Activated gamma-delta T cell treated with Interleukin-2 at 50 U/mL for 16 hours (primary cell): ENCODE data around the gene DCAF6.
A peak's percentile ranks its signal among the peaks of the same experiment; 100 is the strongest.
"Not testable (repeated sequence)": the region's sequence is repeated elsewhere in the genome, so short reads cannot be mapped to it uniquely, and the experiment has no call there.

Experiments used
- DNase-seq: peaks from one replicate; pipeline ENCODE4 v3.0.0-alpha.2; 2020

The DCAF6 gene, protein sequence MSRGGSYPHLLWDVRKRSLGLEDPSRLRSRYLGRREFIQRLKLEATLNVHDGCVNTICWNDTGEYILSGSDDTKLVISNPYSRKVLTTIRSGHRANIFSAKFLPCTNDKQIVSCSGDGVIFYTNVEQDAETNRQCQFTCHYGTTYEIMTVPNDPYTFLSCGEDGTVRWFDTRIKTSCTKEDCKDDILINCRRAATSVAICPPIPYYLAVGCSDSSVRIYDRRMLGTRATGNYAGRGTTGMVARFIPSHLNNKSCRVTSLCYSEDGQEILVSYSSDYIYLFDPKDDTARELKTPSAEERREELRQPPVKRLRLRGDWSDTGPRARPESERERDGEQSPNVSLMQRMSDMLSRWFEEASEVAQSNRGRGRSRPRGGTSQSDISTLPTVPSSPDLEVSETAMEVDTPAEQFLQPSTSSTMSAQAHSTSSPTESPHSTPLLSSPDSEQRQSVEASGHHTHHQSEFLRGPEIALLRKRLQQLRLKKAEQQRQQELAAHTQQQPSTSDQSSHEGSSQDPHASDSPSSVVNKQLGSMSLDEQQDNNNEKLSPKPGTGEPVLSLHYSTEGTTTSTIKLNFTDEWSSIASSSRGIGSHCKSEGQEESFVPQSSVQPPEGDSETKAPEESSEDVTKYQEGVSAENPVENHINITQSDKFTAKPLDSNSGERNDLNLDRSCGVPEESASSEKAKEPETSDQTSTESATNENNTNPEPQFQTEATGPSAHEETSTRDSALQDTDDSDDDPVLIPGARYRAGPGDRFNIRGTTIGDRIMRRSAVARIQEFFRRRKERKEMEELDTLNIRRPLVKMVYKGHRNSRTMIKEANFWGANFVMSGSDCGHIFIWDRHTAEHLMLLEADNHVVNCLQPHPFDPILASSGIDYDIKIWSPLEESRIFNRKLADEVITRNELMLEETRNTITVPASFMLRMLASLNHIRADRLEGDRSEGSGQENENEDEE

DNA sequence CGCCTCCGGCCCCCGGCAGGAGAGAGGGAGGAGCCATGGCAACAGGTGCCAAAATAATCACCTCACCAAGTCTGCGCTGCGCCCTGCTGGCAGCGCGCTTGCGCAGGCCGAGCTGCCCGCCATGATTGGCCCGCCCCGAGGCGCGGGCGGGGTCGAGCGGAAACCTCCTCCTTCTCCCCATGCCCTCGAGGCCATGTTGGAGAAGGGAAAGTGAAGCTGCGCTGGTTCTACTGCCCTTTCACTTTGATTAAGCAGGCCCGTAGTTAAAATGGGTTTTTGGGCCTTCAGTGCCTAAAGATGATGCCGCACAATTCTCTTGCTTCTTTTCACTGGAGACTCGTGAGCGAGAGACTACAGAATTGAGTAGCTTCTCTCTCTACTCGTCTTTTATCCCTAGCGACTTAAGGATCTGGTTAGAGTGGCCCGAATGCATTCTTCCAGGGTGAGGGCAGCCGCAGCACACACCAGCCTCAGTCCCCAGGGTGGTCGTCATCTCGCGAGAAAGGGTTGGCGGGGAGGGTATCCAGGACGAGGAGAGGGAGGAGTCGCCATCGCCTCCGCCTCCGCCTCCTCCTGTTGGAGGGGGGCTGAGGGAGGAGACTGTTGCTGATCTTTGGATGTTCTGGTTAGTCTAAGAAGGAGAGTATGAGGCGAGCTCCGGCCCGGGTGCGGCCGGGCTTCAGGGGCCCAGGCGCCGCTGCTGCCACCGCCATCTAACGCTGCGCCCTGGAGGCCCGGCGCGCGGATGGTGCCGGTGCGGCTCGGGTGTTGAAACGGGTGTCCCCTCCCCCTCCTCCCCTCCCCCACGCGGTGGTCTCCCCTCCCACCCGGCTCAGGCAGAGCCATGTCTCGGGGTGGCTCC, at the start of gene DCAF6:
Gene DCAF6, plus strand, starts transcription at position 616 of the 862 bp plus-strand sequence. Its CDS starts 229 bp downstream, at position 845.
- peak; percentile 95 for DNase-seq

DNA sequence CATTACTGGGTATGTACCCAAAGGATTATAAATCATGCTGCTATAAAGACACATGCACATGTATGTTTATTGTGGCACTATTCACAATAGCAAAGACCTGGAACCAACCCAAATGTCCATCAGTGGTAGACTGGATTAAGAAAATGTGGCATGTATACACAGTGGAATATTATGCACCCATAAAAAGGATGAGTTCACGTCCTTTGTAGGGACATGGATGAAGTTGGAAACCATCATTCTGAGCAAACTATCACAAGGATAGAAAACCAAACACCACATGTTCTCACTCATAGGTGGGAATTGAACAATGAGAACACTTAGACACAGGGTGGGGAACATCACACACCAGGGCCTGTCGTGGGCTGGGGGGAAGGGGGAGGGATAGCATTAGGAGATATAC, 49.3 kb upstream of the DCAF6 start:
- DNase-seq: not testable (repeated sequence)

DNA sequence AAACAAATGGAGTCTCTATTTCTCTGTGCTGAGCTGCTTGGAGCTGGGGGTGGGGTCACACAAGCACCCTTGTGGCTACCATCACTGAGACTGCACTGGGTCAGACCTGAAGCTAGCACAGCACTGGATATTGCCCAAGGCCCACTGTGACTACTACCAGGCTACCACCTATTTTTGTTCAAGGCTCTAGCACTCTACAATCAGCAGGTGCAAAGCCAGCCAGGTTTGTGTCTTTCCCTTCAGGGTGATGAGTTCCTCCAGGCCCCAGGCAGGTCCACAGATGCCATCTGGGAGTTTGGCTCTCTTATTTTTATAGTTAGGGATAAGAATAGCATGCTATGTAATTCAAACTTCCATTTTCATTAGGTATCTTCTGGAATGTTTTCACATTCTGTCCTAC, 46.1 kb upstream of the DCAF6 start:
- no peak for DNase-seq

DNA sequence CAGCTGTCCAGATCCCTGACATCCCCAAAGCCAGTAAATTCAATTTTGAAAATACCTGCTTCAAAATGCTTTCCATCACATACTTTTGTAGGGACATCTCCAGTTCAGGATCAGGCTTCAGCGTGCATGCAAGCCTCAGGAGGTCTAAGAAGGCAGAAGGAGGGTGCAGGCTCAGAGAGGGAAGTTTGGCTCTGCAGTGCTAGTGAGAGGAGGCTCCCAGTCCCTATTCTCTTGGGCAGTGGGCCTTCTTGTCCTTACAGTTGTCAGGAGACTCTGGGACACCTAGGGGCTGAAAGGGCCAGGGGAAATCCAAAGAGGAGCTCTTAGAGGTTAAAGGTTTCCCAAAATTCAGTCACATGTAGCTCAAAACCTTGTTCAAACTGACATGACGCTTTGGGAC, 42.7 kb upstream of the DCAF6 start:
- no peak for DNase-seq

DNA sequence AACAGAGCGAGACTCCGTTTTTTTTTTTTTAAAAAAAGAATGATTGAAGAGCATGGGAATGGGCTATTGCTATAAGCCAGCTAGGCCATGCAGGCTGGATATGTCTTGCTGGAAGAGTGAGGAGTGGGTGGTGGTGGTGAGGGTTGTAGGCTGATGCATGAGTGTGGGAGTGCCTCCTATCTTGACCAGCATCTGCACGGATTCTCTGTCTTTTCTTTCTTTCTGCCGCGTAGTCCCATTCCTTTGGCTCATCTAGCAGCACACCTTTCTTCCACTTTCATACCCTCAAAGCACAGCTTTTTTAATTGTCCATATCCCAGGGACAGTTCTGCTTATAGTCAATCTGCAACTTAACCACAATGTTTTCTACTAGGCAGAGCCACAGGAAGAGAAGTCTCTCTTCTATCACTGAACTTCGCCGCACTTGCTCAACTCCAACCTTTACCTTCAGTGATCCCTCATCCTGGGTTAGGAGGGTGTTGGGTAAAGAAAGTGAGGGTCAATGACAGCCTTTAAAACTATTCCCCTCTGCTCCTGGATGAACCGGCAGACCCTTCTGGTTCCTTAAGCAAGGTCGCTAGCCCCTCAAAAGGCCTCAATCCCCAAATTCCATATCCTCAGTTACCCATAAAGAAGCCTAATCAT, 37.8 kb upstream of the DCAF6 start:
- DNase-seq: no peak

DNA sequence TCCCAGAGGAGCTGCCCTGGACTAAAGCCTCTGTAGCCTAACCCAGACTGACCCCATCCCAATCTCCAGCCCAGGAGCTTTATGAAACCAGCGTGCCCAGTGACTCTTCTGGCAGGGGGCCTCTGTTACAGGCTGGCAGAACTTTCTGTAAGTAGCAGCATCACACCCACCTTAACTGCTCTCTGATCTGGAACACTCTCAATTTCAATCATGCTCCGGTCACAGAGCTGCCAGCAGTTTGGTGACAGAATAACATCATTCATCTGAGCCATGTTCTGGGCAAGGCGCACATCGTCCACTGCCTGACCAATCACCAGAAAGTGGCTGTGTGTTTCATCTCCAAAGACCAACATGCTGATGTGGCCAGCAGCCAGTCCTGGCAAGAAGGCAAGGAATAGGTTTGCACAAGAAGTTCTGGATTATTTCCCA, 37.2 kb upstream of the DCAF6 start:
- DNase-seq: no peak

DNA sequence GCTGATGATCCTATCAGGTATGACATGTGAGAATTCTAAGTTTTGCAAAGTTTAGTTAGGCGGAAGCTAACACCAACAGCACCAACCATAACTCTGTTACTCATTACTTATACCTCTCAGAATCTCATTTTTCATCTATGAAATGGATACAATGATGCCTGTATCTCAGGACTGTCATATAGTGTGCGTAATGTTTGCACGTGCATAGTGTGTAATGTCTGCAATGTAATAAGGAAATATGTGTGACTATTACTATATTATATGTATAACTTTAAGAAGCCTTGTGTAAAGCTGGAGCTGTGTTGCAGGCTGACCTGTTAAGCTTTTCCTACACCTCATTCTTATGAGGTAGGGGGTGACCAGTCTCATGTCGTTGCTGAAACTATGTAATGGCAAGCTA, 35.6 kb upstream of the DCAF6 start:
- no peak for DNase-seq

DNA sequence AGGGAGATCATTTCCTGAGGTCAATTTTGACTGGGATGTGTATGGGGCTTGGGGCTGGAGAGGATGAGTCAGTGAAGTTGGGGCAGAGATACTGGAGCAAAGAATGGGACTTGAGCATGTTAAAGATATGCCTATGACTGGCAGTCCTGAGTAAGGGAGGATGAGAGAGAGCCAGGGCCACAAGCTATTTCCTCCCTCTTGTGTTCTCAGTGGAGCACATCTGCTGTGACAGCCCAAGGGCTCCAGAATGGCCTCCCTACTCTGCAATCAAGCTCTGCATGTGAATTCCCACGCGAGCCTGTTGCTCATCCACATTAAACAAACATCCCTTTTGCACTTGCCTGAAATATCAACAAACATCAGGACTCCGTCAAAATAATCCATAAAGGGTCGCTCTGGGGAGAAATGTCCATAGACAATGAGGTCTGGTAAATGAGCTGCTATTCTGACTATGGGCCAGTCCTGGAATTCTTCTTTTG, 31.8 kb upstream of the DCAF6 start:
- no peak for DNase-seq

DNA sequence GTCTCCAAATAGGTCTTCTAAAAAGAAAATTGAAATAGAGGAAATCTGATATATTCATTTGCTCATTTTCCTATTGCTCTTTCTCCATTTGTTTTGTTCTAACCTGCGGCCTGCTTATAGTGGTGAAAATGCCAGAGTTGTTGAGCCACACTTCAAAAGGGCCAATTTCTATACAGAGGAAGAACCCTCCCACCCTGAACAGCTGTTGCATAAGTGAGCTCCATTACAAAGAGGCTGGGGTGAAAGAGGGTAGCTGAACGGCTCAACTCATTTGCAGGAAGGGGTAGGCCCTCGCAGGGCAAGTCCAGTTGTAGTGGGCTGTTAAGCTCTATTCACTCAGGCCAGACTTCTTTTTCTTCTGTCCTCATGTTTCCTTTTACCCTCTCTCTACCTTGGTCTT, 31.3 kb upstream of the DCAF6 start:
- DNase-seq: no peak

DNA sequence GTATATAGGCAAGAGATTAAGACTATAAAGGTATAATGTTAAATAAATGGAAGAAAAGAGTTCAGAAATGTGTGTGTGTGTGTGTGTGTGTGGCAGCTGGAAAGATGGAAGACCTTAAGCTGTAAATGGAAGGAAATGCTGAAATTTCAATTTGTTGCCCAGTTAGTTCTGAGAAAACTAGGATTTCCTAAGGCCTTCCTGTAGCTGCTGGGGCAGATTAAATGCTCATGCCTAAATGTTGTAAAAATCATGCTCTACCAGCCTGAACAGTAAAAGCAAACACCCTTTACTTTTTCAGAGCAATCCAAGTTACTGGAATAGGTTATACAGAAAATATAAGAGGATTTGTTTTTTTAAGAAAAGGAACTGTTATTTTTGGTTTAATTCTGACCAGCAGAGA, 30.8 kb upstream of the DCAF6 start:
- no peak for DNase-seq

DNA sequence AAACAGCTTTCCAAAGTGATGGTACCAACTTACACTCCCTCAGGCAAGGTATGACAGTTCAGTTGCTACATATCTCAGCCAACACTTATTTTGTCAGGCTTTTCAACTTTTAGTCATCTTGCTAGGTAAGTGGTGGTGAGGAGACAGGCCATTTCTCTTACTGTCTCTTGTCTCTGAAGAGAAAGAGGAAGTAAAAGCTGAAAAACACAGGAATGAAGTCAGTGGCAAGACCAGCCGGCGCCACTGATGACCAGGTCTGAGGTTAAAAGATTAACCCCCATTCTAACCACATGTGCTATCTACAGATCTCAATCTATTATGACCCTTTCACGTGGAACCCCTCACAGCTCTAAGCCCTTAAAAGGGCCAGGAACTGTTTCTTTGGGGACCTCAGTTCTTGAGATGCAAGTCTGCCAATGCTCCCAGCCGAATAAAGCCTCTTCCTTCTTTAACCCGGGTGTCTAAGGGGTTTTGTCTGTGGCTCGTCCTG, 26.7 kb upstream of the DCAF6 start:
- DNase-seq: no peak

DNA sequence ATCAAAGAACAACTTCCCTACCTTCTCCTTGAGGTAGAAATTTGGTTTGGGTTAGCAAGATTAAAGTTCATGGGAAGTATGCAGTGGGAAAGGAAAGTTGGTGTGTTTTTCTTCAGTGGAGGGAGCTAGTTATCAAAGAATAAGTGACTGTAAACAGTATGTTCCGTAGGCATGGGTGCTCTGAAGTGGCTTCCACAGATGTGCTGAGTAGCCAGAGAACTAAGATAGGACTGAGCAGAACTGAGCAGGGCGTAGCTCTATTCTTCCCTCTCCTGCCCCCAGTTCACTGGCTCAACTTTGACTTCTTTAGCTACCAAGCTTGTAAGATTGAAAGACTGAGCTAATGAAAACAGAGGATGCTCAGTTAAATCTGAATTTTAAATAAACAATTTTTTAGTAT, 26.0 kb upstream of the DCAF6 start:
- DNase-seq: no peak

DNA sequence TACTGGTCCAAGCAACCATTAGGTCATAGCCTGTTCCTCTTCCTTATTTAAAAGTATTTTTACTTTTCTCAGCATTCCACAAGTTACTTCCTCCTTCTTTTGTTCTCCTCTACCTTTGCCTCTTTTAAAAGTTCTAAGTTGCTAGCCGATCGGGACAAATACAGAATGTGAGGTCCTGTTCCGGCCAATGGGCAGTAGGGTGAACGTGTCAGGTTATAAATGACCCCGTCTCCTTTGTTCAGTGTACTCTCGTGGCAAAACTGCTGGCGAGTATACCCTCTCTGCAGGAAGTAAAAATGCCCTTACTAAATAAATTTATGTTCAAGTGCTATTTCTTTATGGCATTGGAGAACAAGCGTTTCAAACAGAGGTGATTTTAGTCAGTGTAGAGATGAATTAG, 25.1 kb upstream of the DCAF6 start:
- DNase-seq: no peak

DNA sequence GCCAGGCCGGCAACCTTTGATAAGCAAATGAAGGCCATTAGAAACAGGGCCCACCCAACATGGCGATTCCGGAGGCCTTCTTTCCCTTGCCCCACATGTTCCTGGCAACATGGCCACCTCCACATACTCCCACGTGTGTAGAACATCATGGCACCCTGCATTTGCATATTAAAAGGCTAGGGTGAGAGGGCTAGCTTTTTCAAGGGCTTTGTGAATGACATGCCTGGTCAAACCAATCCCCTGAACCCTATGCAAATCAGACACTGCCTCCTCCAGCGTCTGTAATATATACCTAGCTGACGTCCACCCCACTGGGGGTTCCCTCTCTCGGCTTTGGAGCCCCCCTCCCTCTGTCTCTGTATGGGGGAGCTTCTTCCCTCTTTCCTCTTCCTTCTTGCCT, 24.2 kb upstream of the DCAF6 start:
- no peak for DNase-seq

DNA sequence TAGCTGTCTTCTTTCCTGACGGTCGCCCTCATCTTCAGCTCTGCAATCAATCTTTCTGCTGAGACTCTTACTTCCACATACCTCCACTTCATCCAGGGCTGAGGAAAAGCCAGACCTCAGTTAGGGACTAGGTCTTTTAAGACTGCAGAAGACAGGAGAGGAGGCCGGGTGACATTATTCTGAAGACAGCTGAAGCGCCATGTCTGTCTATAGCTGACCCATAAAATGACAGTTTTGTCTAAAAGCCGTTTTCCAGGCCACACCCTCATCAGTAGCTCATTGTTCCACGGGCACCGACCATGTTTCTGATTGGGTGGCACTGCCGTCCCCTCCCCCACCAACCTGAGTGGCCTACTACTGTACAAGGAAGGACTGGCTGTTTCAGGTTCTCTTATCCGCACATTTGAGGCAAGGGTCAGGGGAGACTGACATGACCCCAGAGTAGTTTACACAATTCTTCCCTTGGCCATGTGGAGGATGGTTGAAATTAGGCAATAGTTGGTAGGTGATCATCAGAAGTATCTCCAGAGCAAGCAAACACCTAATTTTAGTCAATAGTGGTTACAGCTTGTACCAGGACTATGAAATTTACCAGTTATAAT, 22.5 kb upstream of the DCAF6 start, which contains the start of gene ADCY10:
Gene ADCY10, minus strand, starts transcription at position 240 of the 602 bp plus-strand sequence. CDS start 8,994 bp downstream, outside the sequence.
- no peak for DNase-seq

DNA sequence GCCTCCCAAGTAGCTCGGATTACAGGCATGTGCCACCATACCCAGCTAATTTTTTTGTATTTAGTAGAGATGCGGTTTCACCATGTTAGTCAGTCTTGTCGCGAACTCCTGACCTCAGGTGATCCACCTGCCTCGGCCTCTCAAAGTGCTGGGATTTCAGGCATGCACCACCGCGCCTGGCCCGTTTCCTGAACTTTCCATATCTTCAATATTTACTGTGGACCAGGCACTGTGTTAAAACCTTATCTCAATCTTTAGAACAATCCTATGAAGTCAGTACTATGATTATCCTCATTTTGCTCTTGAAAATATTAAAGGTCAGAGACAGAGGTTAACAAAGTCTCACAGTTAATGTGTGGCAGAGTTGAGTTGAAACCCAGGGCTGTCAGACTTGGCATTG, 20.9 kb upstream of the DCAF6 start:
- DNase-seq: no peak

DNA sequence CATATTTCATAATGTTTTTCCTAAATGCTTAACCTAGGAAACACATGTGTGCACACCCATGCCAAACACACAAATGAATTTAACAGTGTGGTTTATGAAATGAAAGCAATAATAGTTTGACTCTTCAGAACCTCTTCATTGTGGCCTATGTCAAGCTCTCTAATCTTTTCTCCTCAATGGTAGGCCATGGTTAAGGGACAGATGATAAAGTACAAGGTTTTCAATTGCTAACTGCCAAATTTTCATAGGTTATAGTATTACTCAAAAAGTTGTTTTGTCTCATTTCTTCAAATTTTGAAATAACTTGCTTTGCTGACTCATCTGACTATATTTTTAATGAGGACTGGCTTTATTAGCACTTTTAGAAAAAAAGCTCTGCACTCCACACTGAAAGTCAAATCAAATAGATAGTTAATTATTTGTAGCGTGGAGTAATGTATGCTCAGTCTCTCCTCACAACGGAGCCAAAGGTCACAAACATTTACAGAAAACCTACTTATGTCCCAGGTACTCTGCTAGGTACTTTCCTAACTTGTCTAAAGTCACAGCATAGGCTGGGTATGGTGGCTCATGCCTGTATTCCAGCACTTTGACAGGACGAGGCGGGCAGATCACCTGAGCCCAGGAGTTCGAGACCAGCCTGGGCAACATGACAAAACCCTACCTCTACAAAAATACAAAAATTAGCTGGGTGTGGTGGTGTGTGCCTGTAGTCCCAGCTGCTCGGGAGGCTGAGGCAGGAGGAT, 19.5 kb upstream of the DCAF6 start:
- DNase-seq: no peak

DNA sequence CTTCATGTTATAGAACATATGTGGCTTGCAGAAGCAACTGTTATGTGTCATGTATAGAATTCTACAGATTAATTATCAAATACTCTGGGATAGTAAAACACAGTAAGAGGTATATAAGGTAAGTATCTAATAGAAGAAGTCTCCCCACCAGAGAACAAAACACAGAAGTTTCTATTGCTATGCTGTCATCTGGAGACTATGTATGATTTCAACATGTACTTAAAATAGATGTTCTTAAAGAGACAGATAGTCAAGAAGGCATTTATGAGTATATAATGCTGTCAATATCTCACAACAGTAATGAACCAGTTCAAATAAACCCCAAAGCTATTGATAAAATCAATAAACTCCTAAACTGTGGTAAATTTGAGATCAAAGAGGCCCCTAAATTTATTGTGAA, 14.5 kb upstream of the DCAF6 start:
- DNase-seq: no peak

DNA sequence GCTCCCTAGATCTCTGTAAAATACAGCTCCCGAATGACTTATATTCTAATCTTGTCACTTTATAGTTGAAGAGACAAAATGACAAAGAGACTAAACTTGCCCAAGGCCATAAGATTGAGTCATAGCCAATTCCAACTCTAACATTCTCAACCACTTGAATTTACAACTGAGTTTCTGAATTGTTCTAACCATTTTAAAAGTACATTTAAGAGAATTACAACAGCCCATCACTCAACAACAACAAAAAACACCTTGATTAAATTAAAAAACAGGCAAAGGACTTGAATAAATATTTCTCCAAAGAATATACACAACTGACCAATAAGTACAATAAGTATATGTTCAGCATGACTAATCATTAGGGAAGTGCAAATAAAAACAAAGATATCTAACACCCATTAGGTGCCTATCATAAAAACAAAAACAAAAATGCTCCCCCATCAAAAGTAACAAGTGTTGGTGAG, 13.8 kb upstream of the DCAF6 start:
- no peak for DNase-seq

DNA sequence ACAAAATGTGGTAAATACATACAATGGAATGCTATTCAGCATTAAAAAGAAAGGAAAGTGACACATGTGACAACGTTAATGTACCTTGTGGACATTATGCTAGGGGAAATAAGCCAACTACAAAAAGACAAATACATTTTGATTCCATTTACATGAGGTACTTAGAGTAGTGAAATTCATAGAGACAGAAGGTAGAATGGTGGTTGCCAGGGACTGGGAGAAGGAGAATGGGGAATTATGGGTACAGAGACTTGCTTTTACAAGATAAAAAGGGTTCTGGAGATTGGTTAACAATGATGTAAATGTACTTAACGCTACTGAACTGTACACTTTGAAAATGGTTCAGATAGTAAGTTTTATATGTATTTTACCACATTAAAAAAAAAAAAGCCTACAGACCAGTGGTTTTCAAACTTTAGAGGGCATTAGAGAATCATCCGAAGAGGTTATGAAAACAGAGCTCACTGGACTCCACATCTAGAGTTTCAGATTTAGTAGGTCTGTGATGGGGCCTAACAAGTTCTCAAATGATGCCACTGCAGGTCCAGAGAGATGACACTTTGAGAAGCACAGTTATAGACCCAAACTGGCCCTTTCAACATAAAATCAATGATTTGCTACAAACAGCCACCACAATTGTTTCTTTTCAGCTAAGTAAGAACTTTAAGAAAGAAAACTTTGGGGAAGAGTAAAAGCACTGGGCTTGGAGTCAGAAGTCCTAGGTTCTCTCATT, 13.0 kb upstream of the DCAF6 start:
- no peak for DNase-seq
